NCI-H2081 (cell line): Measurements from ENCODE around the gene CUL7.

Source experiments
- DNase-seq, 2 experiments: peaks; one replicate each; lab custom pipeline; 2025; lab: John Stamatoyannopoulos, UW

CUL7 gene

GRCh38 chr6:43077333-43077809 is 23.7 kb upstream of the CUL7 start:
- no peak for DNase-seq

- peak in 1 of 2 experiments; percentile 35 for DNase-seq
These were observed 23.0 kb upstream of the CUL7 start for GRCh38 chr6:43076464-43077332.

- DNase-seq: peak; percentile 69 to 79
These were observed 22.2 kb upstream of the CUL7 start, which contains the start of gene PTK7 for GRCh38 chr6:43075670-43076463. Gene PTK7, plus strand, starts transcription at chr6:43076314. Its CDS starts 175 bp downstream, at chr6:43076489.

- no peak for DNase-seq
These were observed 21.4 kb upstream of the CUL7 start for GRCh38 chr6:43074847-43075669.

GRCh38 chr6:43070028-43070632 is 16.5 kb upstream of the CUL7 start:
- peak; percentile 32 to 53 for DNase-seq

GRCh38 chr6:43062818-43063217 is 9.2 kb upstream of the CUL7 start:
- DNase-seq: no peak

- DNase-seq: no peak
These were observed 8.2 kb upstream of the CUL7 start for GRCh38 chr6:43061861-43062260.

- DNase-seq: no peak
These were observed 7.3 kb upstream of the CUL7 start for GRCh38 chr6:43060755-43061633.

- peak in 1 of 2 experiments; percentile 20 for DNase-seq
These were observed 6.5 kb upstream of the CUL7 start for GRCh38 chr6:43060034-43060754.

- peak; percentile 98 for DNase-seq
These were observed 5.8 kb upstream of the CUL7 start, which contains the start of the genes KLC4 and MRPL2 for GRCh38 chr6:43059168-43060033. Gene KLC4, plus strand, starts transcription at chr6:43059631. Its CDS starts 1,705 bp downstream, at chr6:43061336. Gene MRPL2, minus strand, starts transcription at chr6:43059434. Its CDS starts 53 bp downstream, at chr6:43059381.

- DNase-seq: no peak
These were observed 4.9 kb upstream of the CUL7 start for GRCh38 chr6:43058531-43058930.

GRCh38 chr6:43055966-43056365 is 2.3 kb upstream of the CUL7 start:
- no peak for DNase-seq

GRCh38 chr6:43054206-43054943 is 724 bp upstream of the CUL7 start:
- DNase-seq: no peak

GRCh38 chr6:43052842-43053544 is 658 bp downstream of the CUL7 start:
- DNase-seq: no peak

- DNase-seq: no peak
These were observed 1.3 kb downstream of the CUL7 start for GRCh38 chr6:43052225-43052841.

GRCh38 chr6:43050981-43051380 is 2.7 kb downstream of the CUL7 start:
- DNase-seq: no peak

- DNase-seq: no peak
These were observed 5.7 kb downstream of the CUL7 start for GRCh38 chr6:43047998-43048397.
